HT-29 (cell line): Measurements from ENCODE around the gene CAND2. TPM values are rescaled to one million over a fixed set of nuclear protein-coding genes. Genes with fewer than 3 reads are reported as not detected.
A peak's percentile ranks its signal among the peaks of the same experiment; 100 is the strongest.

Experiments used
- DNase-seq: peaks from one replicate; pipeline ENCODE4 v3.0.0-alpha.2; 2015; ENCODE audit warnings: low spot score
- total RNA-seq: library from RNA; depleted of rRNA; stranded (reverse); fragments of >200 nt; shearing (Covaris generic); gene quantifications from 2 replicates; pipeline ENCODE4 v1.2.3, GENCODE V29; 2014

Gene CAND2
- total RNA-seq, 1 experiment from 2014 or later = not detected

GRCh38 chr3:12807066-12807465 is 10.6 kb downstream of the CAND2 start:
- DNase-seq = no peak

- DNase-seq = no peak
Measured at GRCh38 chr3:12807601-12808359, 11.3 kb downstream of the CAND2 start.

GRCh38 chr3:12808587-12808986 is 12.1 kb downstream of the CAND2 start:
- DNase-seq = no peak

GRCh38 chr3:12809001-12809400 is 12.5 kb downstream of the CAND2 start:
- no peak for DNase-seq

GRCh38 chr3:12809435-12809834 is 13.0 kb downstream of the CAND2 start:
- DNase-seq = no peak

- peak; percentile 89 for DNase-seq
Measured at GRCh38 chr3:12810013-12810780, 13.7 kb downstream of the CAND2 start.

GRCh38 chr3:12810961-12811360 is 14.5 kb downstream of the CAND2 start:
- no peak for DNase-seq

- DNase-seq = no peak
Measured at GRCh38 chr3:12812812-12813211, 16.3 kb downstream of the CAND2 start.

GRCh38 chr3:12813967-12814366 is 17.5 kb downstream of the CAND2 start:
- DNase-seq = no peak

- no peak for DNase-seq
Measured at GRCh38 chr3:12815078-12815477, 18.6 kb downstream of the CAND2 start.

GRCh38 chr3:12815719-12816118 is 19.2 kb downstream of the CAND2 start:
- no peak for DNase-seq

GRCh38 chr3:12816521-12817342 is 20.3 kb downstream of the CAND2 start:
- no peak for DNase-seq

GRCh38 chr3:12817343-12817710 is 20.8 kb downstream of the CAND2 start:
- DNase-seq = no peak

GRCh38 chr3:12818273-12818672 is 21.8 kb downstream of the CAND2 start:
- no peak for DNase-seq

- no peak for DNase-seq
Measured at GRCh38 chr3:12818773-12819172, 22.3 kb downstream of the CAND2 start.

GRCh38 chr3:12822725-12823373 is 26.4 kb downstream of the CAND2 start:
- DNase-seq = peak; percentile 33

GRCh38 chr3:12824299-12824698 is 27.8 kb downstream of the CAND2 start:
- DNase-seq = no peak

GRCh38 chr3:12825156-12825555 is 28.7 kb downstream of the CAND2 start:
- no peak for DNase-seq

GRCh38 chr3:12828751-12829150 is 32.3 kb downstream of the CAND2 start:
- DNase-seq = no peak

GRCh38 chr3:12829404-12829803 is 32.9 kb downstream of the CAND2 start:
- no peak for DNase-seq

GRCh38 chr3:12829886-12830784 is 33.7 kb downstream of the CAND2 start:
- no peak for DNase-seq
